Endothelial cell of umbilical vein (primary cell): ENCODE results near the gene BIN2. TPM values are rescaled to one million over a fixed set of nuclear protein-coding genes. Genes with fewer than 3 reads are reported as not detected.

Source experiments
- BruUV-seq: library from RNA; stranded (reverse); fragments of 400-500 nt; replicated peaks from 2 replicates; lab custom pipeline; 2021; lab: Mats Ljungman, UMichigan
- CTCF ChIA-PET: fragments of 300-600, 350-600 bp; sonication (Branson Sonifier 250); formaldehyde crosslinking; loops from one replicate; lab custom pipeline; 2021; ENCODE audit warnings: antibody characterized with exemption, inconsistent platforms; lab: Charles Lee
- POLR2A ChIA-PET: fragments of 300-600, 350-600 bp; sonication (Branson Sonifier 250); formaldehyde crosslinking; loops from one replicate; lab custom pipeline; 2021; ENCODE audit warnings: antibody characterized with exemption, inconsistent platforms; lab: Charles Lee
- DNase-seq: peaks from one replicate; pipeline ENCODE4 v3.0.0-alpha.2; 2011; ENCODE audit warnings: low read depth, low spot score
- FAIRE-seq: peaks from 2 replicates; lab custom pipeline; 2011; peaks lifted over from hg19 to GRCh38; lab: Jason Lieb, UNC
- H2AFZ ChIP-seq: 2 replicates; pipeline ENCODE4 v1.6.0; 2012; ENCODE audit warnings: low read depth, low read length, control low read depth, inconsistent platforms
- H3K27ac ChIP-seq: 2 replicates; pipeline ENCODE4 v1.5.1; 2011; ENCODE audit warnings: low read depth, mild to moderate bottlenecking, control low read depth, low read length, moderate library complexity; ENCODE audit not compliant: insufficient read depth
- H3K27me3 ChIP-seq, 2 experiments: 2 replicates each; pipeline versions ENCODE4 v1.6.0 to v1.6.1; 2011; ENCODE audit warnings: low read length in 2 of 2, mixed read lengths in 1 of 2; ENCODE audit not compliant: control insufficient read depth in 2 of 2, insufficient read depth in 2 of 2
- H3K36me3 ChIP-seq, 2 experiments: 2 replicates in 1 of 2; 3 replicates in 1 of 2; pipeline ENCODE4 v1.5.1; 2011; ENCODE audit warnings: low read length in 2 of 2, mild to moderate bottlenecking in 1 of 2, moderate library complexity in 1 of 2; ENCODE audit not compliant: control insufficient read depth in 2 of 2, insufficient read depth in 2 of 2; ENCODE audit errors: extremely low read depth in 1 of 2
- H3K4me1 ChIP-seq: 3 replicates; pipeline ENCODE4 v1.5.1; 2011; ENCODE audit warnings: mild to moderate bottlenecking, low read length; ENCODE audit not compliant: control insufficient read depth, insufficient read depth; ENCODE audit errors: extremely low read depth
- H3K4me2 ChIP-seq: 2 replicates; pipeline ENCODE4 v1.6.1; 2011; ENCODE audit warnings: low read length, control low read depth, mixed read lengths; ENCODE audit not compliant: insufficient read depth
- H3K4me3 ChIP-seq, 3 experiments: fragments of 200-600 bp in 1 of 3; sonication (generic), shearing (Covaris generic) in 1 of 3; replicated peaks in 1 of 3; 2 replicates each; pipeline ENCODE4 v1.5.1; 2011 to 2016; ENCODE audit warnings: control low read depth in 3 of 3, low read length in 3 of 3, mild to moderate bottlenecking in 2 of 3, inconsistent platforms in 1 of 3, low read depth in 1 of 3, moderate library complexity in 1 of 3; ENCODE audit not compliant: insufficient read depth in 1 of 3
- H3K79me2 ChIP-seq: 2 replicates; pipeline ENCODE4 v1.6.0; 2012; ENCODE audit warnings: low read length, inconsistent platforms; ENCODE audit not compliant: control insufficient read depth, insufficient read depth
- H3K9ac ChIP-seq: replicated peaks from 2 replicates; pipeline ENCODE3; 2011; ENCODE audit warnings: low read length, control low read depth; ENCODE audit not compliant: insufficient read depth; ENCODE audit errors: extremely low read depth
- H3K9me1 ChIP-seq: replicated peaks from 3 replicates; pipeline ENCODE4 v1.6.0; 2011; ENCODE audit warnings: mild to moderate bottlenecking, low read length; ENCODE audit not compliant: control insufficient read depth, insufficient read depth; ENCODE audit errors: extremely low read depth
- H3K9me3 ChIP-seq: replicated peaks from 2 replicates; pipeline ENCODE4 v1.5.1; 2012; ENCODE audit warnings: low read length, inconsistent platforms; ENCODE audit not compliant: control insufficient read depth, insufficient read depth
- H4K20me1 ChIP-seq: replicated peaks from 2 replicates; pipeline ENCODE3; 2011; ENCODE audit warnings: mild to moderate bottlenecking, low read length; ENCODE audit not compliant: control insufficient read depth, insufficient read depth; ENCODE audit errors: extremely low read depth
- CTCF ChIP-seq, 2 donors: IDR thresholded peaks; 1 replicate in 1 of 2; 2 replicates in 1 of 2; pipeline ENCODE4 v1.5.1; 2011; ENCODE audit warnings: low read length in 2 of 2, mild to moderate bottlenecking in 2 of 2, moderate library complexity in 2 of 2, control low read depth in 1 of 2, inconsistent platforms in 1 of 2, low read depth in 1 of 2; ENCODE audit not compliant: insufficient read depth in 1 of 2; ENCODE audit errors: extremely low read depth in 1 of 2
- EZH2 ChIP-seq: IDR thresholded peaks from 2 replicates; pipeline ENCODE4 v1.6.1; 2012; ENCODE audit warnings: borderline replicate concordance, low read depth, mild to moderate bottlenecking, moderate library complexity, low read length, inconsistent platforms; ENCODE audit not compliant: severe bottlenecking
- FOS ChIP-seq: IDR thresholded peaks from 2 replicates; pipeline ENCODE4 v1.6.1; 2011; ENCODE audit warnings: mild to moderate bottlenecking, low read length, moderate library complexity, borderline replicate concordance; ENCODE audit not compliant: insufficient read depth
- GATA2 ChIP-seq: IDR thresholded peaks from 2 replicates; pipeline ENCODE4 v1.7.0; 2011; ENCODE audit warnings: low read depth, mild to moderate bottlenecking, moderate library complexity, mixed read lengths, low read length; ENCODE audit not compliant: insufficient read length, insufficient read depth
- JUN ChIP-seq: IDR thresholded peaks from 2 replicates; pipeline ENCODE4 v1.6.1; 2011; ENCODE audit warnings: borderline replicate concordance, low read depth; ENCODE audit not compliant: insufficient read length, insufficient read depth
- MAX ChIP-seq: IDR thresholded peaks from 2 replicates; pipeline ENCODE4 v1.6.1; 2011; ENCODE audit not compliant: insufficient read depth, insufficient read length
- MYC ChIP-seq: IDR thresholded peaks from one replicate; pipeline ENCODE4 v1.6.1; 2011; ENCODE audit warnings: mild to moderate bottlenecking, low read depth, low read length
- POLR2A ChIP-seq: IDR thresholded peaks from 2 replicates; pipeline ENCODE4 v1.6.1; 2012; ENCODE audit warnings: low read depth, mild to moderate bottlenecking, control low read depth, low read length
- POLR2AphosphoS5 ChIP-seq: IDR thresholded peaks from 2 replicates; pipeline ENCODE4 v1.6.1; 2012; ENCODE audit warnings: low read depth, mild to moderate bottlenecking, control low read depth, low read length, moderate library complexity; ENCODE audit not compliant: insufficient read depth
- dilution Hi-C: fragments of 300-500 bp; cut with MboI; formaldehyde crosslinking; loops from one replicate; pipeline ENCODE4 v1.15.0; 2019; ENCODE audit warnings: low sequenced_read_pairs; ENCODE audit not compliant: extremely low pct_ligation_motif_present
- intact Hi-C: fragments of 100-400 bp; cut with micrococcal nuclease; formaldehyde crosslinking; loops from one replicate; pipeline ENCODE4 v1.10.0; 2022
- polyA plus RNA-seq, 4 experiments: library from polyadenylated mRNA; depleted of rRNA in 3 of 4; stranded (reverse) in 3 of 4; unstranded in 1 of 4; fragments of >200 nt; gene quantifications; 2 replicates each; pipeline versions ENCODE4 v1.2.1 to v1.2.3, GENCODE V29; 2011 to 2012; ENCODE audit warnings: missing spikeins in 1 of 4
- total RNA-seq: library from RNA; stranded (reverse); gene quantifications from 2 replicates; pipeline ENCODE4 v1.2.3, GENCODE V29; 2021

BIN2 gene
- total and polyA plus RNA-seq, 2 donors (not counting 3 experiments of a cell fraction or from before 2014, with no cell fraction given): not detected

- Histone ChIP-seq H3K27me3 (no peaks in the 10 kb centered on the region), H3K27ac (no peak overlapping the region), H3K36me3 (no peaks in the 10 kb centered on the region), H3K79me2 (peaks cover 40% of the 10 kb centered on the region), H3K9me1 (no peaks in the 10 kb centered on the region), H2AFZ (no peak overlapping the region), H3K4me1 (peaks cover 10% of the 10 kb centered on the region), H3K9me3 (no peaks in the 10 kb centered on the region), H3K9ac (no peak overlapping the region), H3K4me3 (no peak overlapping the region), H3K4me2 (no peak overlapping the region), H4K20me1 (no peaks in the 10 kb centered on the region)
- TF ChIP-seq MAX: no peak
- TF ChIP-seq JUN: no peak
- no peak for TF ChIP-seq CTCF (IDR thresholded peaks at IDR 0.05; ENCODE audit: extremely low read depth in 1 of 2, insufficient read depth in 1 of 2, low read depth in 1 of 2, low read length in 2 of 2)
- no peak for TF ChIP-seq MYC
- no peak for TF ChIP-seq EZH2
- TF ChIP-seq POLR2AphosphoS5: no peak
- no peak for TF ChIP-seq GATA2
- TF ChIP-seq POLR2A: no peak
- no peak for TF ChIP-seq FOS
- DNase-seq (no peak), FAIRE-seq (no peak)
- intact Hi-C loops (no loop called here), dilution Hi-C loops (no loop called here)
- ChIA-PET CTCF (interaction anchor here (0.6 kb wide), 1 partner anchor 74 kb away, joined by 3 read pairs; no protein-coding TSS in a partner anchor), POLR2A (no interaction called here)
- BruUV-seq: no TSS peak
Observed at GRCh38 chr12:51265024-51265423, 59.0 kb downstream of the BIN2 start.
